ENCODE results near the gene EXOSC6.

GRCh38 chr16:70271696-70272095 is 20.0 kb upstream of the EXOSC6 start:
- TF ChIP-seq, protein P1, sequence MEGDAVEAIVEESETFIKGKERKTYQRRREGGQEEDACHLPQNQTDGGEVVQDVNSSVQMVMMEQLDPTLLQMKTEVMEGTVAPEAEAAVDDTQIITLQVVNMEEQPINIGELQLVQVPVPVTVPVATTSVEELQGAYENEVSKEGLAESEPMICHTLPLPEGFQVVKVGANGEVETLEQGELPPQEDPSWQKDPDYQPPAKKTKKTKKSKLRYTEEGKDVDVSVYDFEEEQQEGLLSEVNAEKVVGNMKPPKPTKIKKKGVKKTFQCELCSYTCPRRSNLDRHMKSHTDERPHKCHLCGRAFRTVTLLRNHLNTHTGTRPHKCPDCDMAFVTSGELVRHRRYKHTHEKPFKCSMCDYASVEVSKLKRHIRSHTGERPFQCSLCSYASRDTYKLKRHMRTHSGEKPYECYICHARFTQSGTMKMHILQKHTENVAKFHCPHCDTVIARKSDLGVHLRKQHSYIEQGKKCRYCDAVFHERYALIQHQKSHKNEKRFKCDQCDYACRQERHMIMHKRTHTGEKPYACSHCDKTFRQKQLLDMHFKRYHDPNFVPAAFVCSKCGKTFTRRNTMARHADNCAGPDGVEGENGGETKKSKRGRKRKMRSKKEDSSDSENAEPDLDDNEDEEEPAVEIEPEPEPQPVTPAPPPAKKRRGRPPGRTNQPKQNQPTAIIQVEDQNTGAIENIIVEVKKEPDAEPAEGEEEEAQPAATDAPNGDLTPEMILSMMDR (IDR thresholded peaks at IDR 0.05): no peak
- TF ChIP-seq EZH2 (IDR thresholded peaks at IDR 0.05): no peak

All from neural progenitor cell (in vitro differentiated cells).